Mesendoderm (in vitro differentiated cells): Measurements from ENCODE around the gene PLBD2.

ENCODE experiments used
- DNase-seq: peaks from one replicate; pipeline ENCODE4 v3.0.0; 2013
- H2AK5ac ChIP-seq: 2 replicates; pipeline ENCODE4 v1.6.1; 2013; ENCODE audit warnings: low read length, inconsistent platforms
- H2BK120ac ChIP-seq: 2 replicates; pipeline ENCODE4 v1.6.1; 2013; ENCODE audit warnings: low read depth, mild to moderate bottlenecking, low read length, moderate library complexity, mixed read lengths
- H2BK15ac ChIP-seq: replicated peaks from 2 replicates; pipeline ENCODE4 v1.6.1; 2013; ENCODE audit warnings: low read depth, mild to moderate bottlenecking, moderate library complexity
- H2BK5ac ChIP-seq: 2 replicates; pipeline ENCODE4 v1.6.1; 2013; ENCODE audit warnings: low read length, inconsistent platforms
- H3K18ac ChIP-seq: 2 replicates; pipeline ENCODE4 v1.6.1; 2013; ENCODE audit warnings: mild to moderate bottlenecking, low read length, mixed read lengths
- H3K23ac ChIP-seq: one replicate; pipeline ENCODE4 v1.6.1; 2013; ENCODE audit warnings: low read length
- H3K27ac ChIP-seq: 2 replicates; pipeline ENCODE4 v1.5.1; 2013; ENCODE audit warnings: low read depth, mild to moderate bottlenecking, inconsistent platforms, low read length, moderate library complexity
- H3K27me3 ChIP-seq: 2 replicates; pipeline ENCODE4 v1.6.1; 2013; ENCODE audit warnings: low read length, control low read depth, mild to moderate bottlenecking, inconsistent platforms; ENCODE audit not compliant: insufficient read depth, poor library complexity
- H3K36me3 ChIP-seq: 2 replicates; pipeline ENCODE4 v1.6.1; 2013; ENCODE audit warnings: low read length, inconsistent platforms; ENCODE audit not compliant: control insufficient read depth, insufficient read depth
- H3K4ac ChIP-seq: one replicate; pipeline ENCODE4 v1.6.1; 2013; ENCODE audit warnings: low read depth, mild to moderate bottlenecking, low read length, moderate library complexity
- H3K4me1 ChIP-seq: 2 replicates; pipeline ENCODE4 v1.6.1; 2013; ENCODE audit warnings: low read depth, low read length, inconsistent platforms; ENCODE audit not compliant: control insufficient read depth
- H3K4me2 ChIP-seq: 2 replicates; pipeline ENCODE4 v1.6.1; 2013; ENCODE audit warnings: low read length
- H3K4me3 ChIP-seq: 2 replicates; pipeline ENCODE4 v1.5.1; 2013; ENCODE audit warnings: mild to moderate bottlenecking, low read length
- H3K56ac ChIP-seq: one replicate; pipeline ENCODE4 v1.6.1; 2013; ENCODE audit warnings: low read length
- H3K79me1 ChIP-seq: 2 replicates; pipeline ENCODE4 v1.6.1; 2013; ENCODE audit warnings: low read length, inconsistent platforms
- H3K79me2 ChIP-seq: 2 replicates; pipeline ENCODE4 v1.6.1; 2013; ENCODE audit warnings: mild to moderate bottlenecking, low read length; ENCODE audit not compliant: control insufficient read depth, insufficient read depth
- H3K9ac ChIP-seq: 2 replicates; pipeline ENCODE4 v1.6.1; 2013; ENCODE audit warnings: low read length, inconsistent platforms
- H4K5ac ChIP-seq: one replicate; pipeline ENCODE4 v1.6.1; 2013; ENCODE audit warnings: low read length
- H4K8ac ChIP-seq: one replicate; pipeline ENCODE4 v1.6.1; 2013; ENCODE audit warnings: low read depth, mild to moderate bottlenecking, control low read depth, low read length, moderate library complexity
- WGBS: extraction: QIAGEN DNeasy Blood & Tissue Kit; methylation state at CpG from one replicate; pipeline ENCODE4 v1.1.7; 2013; ENCODE audit warnings: low lambda C conversion rate, missing lambda C conversion rate; ENCODE audit not compliant: insufficient coverage; ENCODE audit errors: extremely low coverage; 5-methylcytosine and 5-hydroxymethylcytosine counted together

Gene PLBD2

GRCh38 chr12:113369391-113369985 is 11.1 kb downstream of the PLBD2 start:
- Histone ChIP-seq H2AK5ac (no peak overlapping the region), H3K4ac (no peak overlapping the region), H2BK120ac (no peak overlapping the region), H4K8ac (no peak overlapping the region), H2BK15ac (no peak overlapping the region), H3K36me3 (no peaks in the 10 kb centered on the region), H3K56ac (no peak overlapping the region), H3K4me1 (no peaks in the 10 kb centered on the region), H4K5ac (no peak overlapping the region), H2BK5ac (no peak overlapping the region), H3K4me3 (no peak overlapping the region), H3K23ac (no peak overlapping the region), H3K27ac (no peak overlapping the region), H3K79me1 (no peaks in the 10 kb centered on the region), H3K79me2 (no peaks in the 10 kb centered on the region), H3K9ac (no peak overlapping the region), H3K4me2 (no peak overlapping the region), H3K27me3 (no peaks in the 10 kb centered on the region), H3K18ac (no peak overlapping the region)
- DNase-seq = no peak
- no CpG with 5 or more reads among the region's 6 CpGs for WGBS

GRCh38 chr12:113370923-113371682 is 12.7 kb downstream of the PLBD2 start:
- Histone ChIP-seq H3K4me3 (no peak overlapping the region), H2AK5ac (no peak overlapping the region), H3K18ac (no peak overlapping the region), H4K5ac (no peak overlapping the region), H3K4me1 (no peaks in the 10 kb centered on the region), H3K56ac (no peak overlapping the region), H3K79me2 (no peaks in the 10 kb centered on the region), H2BK5ac (no peak overlapping the region), H2BK120ac (no peak overlapping the region), H3K4ac (no peak overlapping the region), H3K4me2 (no peak overlapping the region), H3K36me3 (no peaks in the 10 kb centered on the region), H3K27me3 (no peaks in the 10 kb centered on the region), H3K27ac (no peak overlapping the region), H3K79me1 (no peaks in the 10 kb centered on the region), H3K23ac (no peak overlapping the region), H4K8ac (no peak overlapping the region), H2BK15ac (no peak overlapping the region), H3K9ac (no peak overlapping the region)
- WGBS = no CpG with 5 or more reads among the region's 7 CpGs
- DNase-seq = no peak

- H3K79me1 ChIP-seq = no peaks in the 10 kb centered on the region
- H3K4ac ChIP-seq = no peak overlapping the region
- no peak overlapping the region for H3K23ac ChIP-seq
- no CpG with 5 or more reads among the region's 6 CpGs for WGBS
- no peaks in the 10 kb centered on the region for H3K36me3 ChIP-seq
- no peak overlapping the region for H3K4me3 ChIP-seq
- no peaks in the 10 kb centered on the region for H3K4me1 ChIP-seq
- DNase-seq = no peak
- H2BK120ac ChIP-seq = no peak overlapping the region
- H3K56ac ChIP-seq = no peak overlapping the region
- H2BK5ac ChIP-seq = no peak overlapping the region
- no peaks in the 10 kb centered on the region for H3K79me2 ChIP-seq
- no peak overlapping the region for H3K27ac ChIP-seq
- no peak overlapping the region for H4K8ac ChIP-seq
- no peaks in the 10 kb centered on the region for H3K27me3 ChIP-seq
- H2BK15ac ChIP-seq = no peak overlapping the region
- H4K5ac ChIP-seq = no peak overlapping the region
- H3K18ac ChIP-seq = no peak overlapping the region
- no peak overlapping the region for H3K9ac ChIP-seq
- H3K4me2 ChIP-seq = no peak overlapping the region
- H2AK5ac ChIP-seq = no peak overlapping the region
Observed at GRCh38 chr12:113371808-113372207, 13.4 kb downstream of the PLBD2 start.

GRCh38 chr12:113372371-113372770 is 14.0 kb downstream of the PLBD2 start:
- no peak overlapping the region for H4K5ac ChIP-seq
- no peaks in the 10 kb centered on the region for H3K4me1 ChIP-seq
- H3K4me2 ChIP-seq = no peak overlapping the region
- no peak overlapping the region for H4K8ac ChIP-seq
- no peak overlapping the region for H3K18ac ChIP-seq
- no peaks in the 10 kb centered on the region for H3K27me3 ChIP-seq
- no peak overlapping the region for H2BK5ac ChIP-seq
- WGBS = no CpG with 5 or more reads among the region's 9 CpGs
- no peaks in the 10 kb centered on the region for H3K79me2 ChIP-seq
- no peak overlapping the region for H2BK15ac ChIP-seq
- no peak overlapping the region for H2AK5ac ChIP-seq
- H3K4ac ChIP-seq = no peak overlapping the region
- no peak overlapping the region for H3K4me3 ChIP-seq
- no peaks in the 10 kb centered on the region for H3K36me3 ChIP-seq
- H3K79me1 ChIP-seq = no peaks in the 10 kb centered on the region
- no peak overlapping the region for H2BK120ac ChIP-seq
- H3K27ac ChIP-seq = no peak overlapping the region
- no peak overlapping the region for H3K23ac ChIP-seq
- DNase-seq = no peak
- H3K56ac ChIP-seq = no peak overlapping the region
- no peak overlapping the region for H3K9ac ChIP-seq

GRCh38 chr12:113373440-113373839 is 15.1 kb downstream of the PLBD2 start:
- Histone ChIP-seq H4K5ac (no peak overlapping the region), H3K36me3 (no peaks in the 10 kb centered on the region), H3K27ac (no peak overlapping the region), H3K9ac (no peak overlapping the region), H2BK5ac (no peak overlapping the region), H3K4ac (no peak overlapping the region), H2AK5ac (no peak overlapping the region), H3K56ac (no peak overlapping the region), H2BK120ac (no peak overlapping the region), H3K4me3 (no peak overlapping the region), H3K23ac (no peak overlapping the region), H3K27me3 (no peaks in the 10 kb centered on the region), H3K4me2 (no peak overlapping the region), H3K79me2 (no peaks in the 10 kb centered on the region), H3K79me1 (no peaks in the 10 kb centered on the region), H3K18ac (no peak overlapping the region), H4K8ac (no peak overlapping the region), H3K4me1 (no peaks in the 10 kb centered on the region), H2BK15ac (no peak overlapping the region)
- no peak for DNase-seq
- WGBS = 100% methylated on average over 3 of the region's 3 CpGs
